HepG2 (cell line): ENCODE results near the gene ALS2. TPM values are rescaled to one million over a fixed set of nuclear protein-coding genes. Genes with fewer than 3 reads are reported as not detected.

ENCODE experiments used
- EP300 ChIP-seq, 3 experiments: sonication (generic) in 1 of 3; formaldehyde crosslinking in 1 of 3; IDR thresholded peaks; 2 replicates each; pipeline versions ENCODE4 v1.5.1 to v1.6.1; 2011 to 2020; ENCODE audit warnings: low read depth in 2 of 3, low read length in 2 of 3, borderline replicate concordance in 1 of 3, improper control_type of control experiment in 1 of 3, mild to moderate bottlenecking in 1 of 3, missing genetic modification reagents in 1 of 3, moderate library complexity in 1 of 3
- HNF4A ChIP-seq: sonication (generic); formaldehyde crosslinking; IDR thresholded peaks from 2 replicates; pipeline ENCODE4 v1.4.0; 2020; ENCODE audit warnings: missing genetic modification reagents
- MIXL1 ChIP-seq: IDR thresholded peaks from 2 replicates; pipeline ENCODE4 v1.6.1; 2016
- MXI1 ChIP-seq: IDR thresholded peaks from 3 replicates; pipeline ENCODE4 v1.6.1; 2012; ENCODE audit warnings: low read depth, low read length, inconsistent platforms, borderline replicate concordance
- RXRA ChIP-seq: sonication (generic); formaldehyde crosslinking; IDR thresholded peaks from 2 replicates; pipeline ENCODE4 v1.5.1; 2020; ENCODE audit warnings: missing genetic modification reagents
- ZNF337 ChIP-seq: sonication (generic); formaldehyde crosslinking; IDR thresholded peaks from 2 replicates; pipeline ENCODE4 v1.5.1; 2020; ENCODE audit warnings: missing genetic modification reagents, low read depth, mild to moderate bottlenecking, borderline replicate concordance
- ZNF569 ChIP-seq: sonication (generic); formaldehyde crosslinking; IDR thresholded peaks from 2 replicates; pipeline ENCODE4 v1.5.0; 2020; ENCODE audit warnings: mild to moderate bottlenecking, missing genetic modification reagents, moderate library complexity, borderline replicate concordance
- ZNF616 ChIP-seq: sonication (generic); formaldehyde crosslinking; IDR thresholded peaks from 2 replicates; pipeline ENCODE4 v1.5.0; 2020; ENCODE audit warnings: low read depth, mild to moderate bottlenecking, missing genetic modification reagents
- ZNF768 ChIP-seq: sonication (generic); formaldehyde crosslinking; IDR thresholded peaks from 2 replicates; pipeline ENCODE4 v1.4.0; 2020; ENCODE audit warnings: missing genetic modification reagents
- ZNF776 ChIP-seq: sonication (generic); formaldehyde crosslinking; IDR thresholded peaks from 2 replicates; pipeline ENCODE4 v1.4.0; 2020; ENCODE audit warnings: mild to moderate bottlenecking, missing genetic modification reagents
- ZNF792 ChIP-seq: IDR thresholded peaks from 2 replicates; pipeline ENCODE4 v1.6.1; 2016
- ZNF816 ChIP-seq: sonication (generic); formaldehyde crosslinking; IDR thresholded peaks from 2 replicates; pipeline ENCODE4 v1.8.0; 2022; ENCODE audit warnings: missing genetic modification reagents, mild to moderate bottlenecking, borderline replicate concordance
- polyA plus RNA-seq, 8 experiments: library from polyadenylated mRNA; depleted of rRNA in 3 of 8; stranded (reverse) in 7 of 8; unstranded in 1 of 8; fragments of >200 nt; fragmentation: Illumina TruSeq in 4 of 8; extraction: Trizol in 4 of 8; gene quantifications; 2 replicates each; pipeline versions ENCODE4 v1.2.1 to v1.2.3, GENCODE V29; 2011 to 2016; ENCODE audit warnings: low read depth in 4 of 8, missing spikeins in 1 of 8, mixed read lengths in 1 of 8; ENCODE audit not compliant: insufficient read depth in 1 of 8
- total RNA-seq, 5 experiments: library from RNA; depleted of rRNA; stranded (reverse); fragments of >200 nt; fragmentation: Illumina TruSeq; extraction: Trizol; gene quantifications; 2 replicates each; pipeline ENCODE4 v1.2.3, GENCODE V29; 2016; ENCODE audit warnings: low read depth in 1 of 5
- TF ChIP-seq, protein P1 (sequence below): sonication (generic); formaldehyde crosslinking; IDR thresholded peaks from 2 replicates; pipeline ENCODE4 v1.4.0; 2020; ENCODE audit warnings: missing genetic modification reagents
- TF ChIP-seq, protein P2 (sequence below): sonication (generic); formaldehyde crosslinking; IDR thresholded peaks from 2 replicates; pipeline ENCODE4 v1.4.0; 2020; ENCODE audit warnings: missing genetic modification reagents
- TF ChIP-seq, protein P3 (sequence below): sonication (generic); formaldehyde crosslinking; IDR thresholded peaks from 2 replicates; pipeline ENCODE4 v1.4.0; 2020; ENCODE audit warnings: missing genetic modification reagents
- TF ChIP-seq, protein P4 (sequence below): sonication (generic); formaldehyde crosslinking; IDR thresholded peaks from 2 replicates; pipeline ENCODE4 v1.8.0; 2022; ENCODE audit warnings: mild to moderate bottlenecking, missing genetic modification reagents
- TF ChIP-seq, protein P5 (sequence below): conservative IDR thresholded peaks from 2 replicates; pipeline ENCODE4 v1.6.1; 2018; ENCODE audit warnings: missing genetic modification reagents

The ALS2 gene
- total and polyA plus RNA-seq, 2 of the 13 experiments (the other 11 are each of a cell fraction or from before 2014, with no cell fraction given) = 12.7 to 19.3 TPM

DNA sequence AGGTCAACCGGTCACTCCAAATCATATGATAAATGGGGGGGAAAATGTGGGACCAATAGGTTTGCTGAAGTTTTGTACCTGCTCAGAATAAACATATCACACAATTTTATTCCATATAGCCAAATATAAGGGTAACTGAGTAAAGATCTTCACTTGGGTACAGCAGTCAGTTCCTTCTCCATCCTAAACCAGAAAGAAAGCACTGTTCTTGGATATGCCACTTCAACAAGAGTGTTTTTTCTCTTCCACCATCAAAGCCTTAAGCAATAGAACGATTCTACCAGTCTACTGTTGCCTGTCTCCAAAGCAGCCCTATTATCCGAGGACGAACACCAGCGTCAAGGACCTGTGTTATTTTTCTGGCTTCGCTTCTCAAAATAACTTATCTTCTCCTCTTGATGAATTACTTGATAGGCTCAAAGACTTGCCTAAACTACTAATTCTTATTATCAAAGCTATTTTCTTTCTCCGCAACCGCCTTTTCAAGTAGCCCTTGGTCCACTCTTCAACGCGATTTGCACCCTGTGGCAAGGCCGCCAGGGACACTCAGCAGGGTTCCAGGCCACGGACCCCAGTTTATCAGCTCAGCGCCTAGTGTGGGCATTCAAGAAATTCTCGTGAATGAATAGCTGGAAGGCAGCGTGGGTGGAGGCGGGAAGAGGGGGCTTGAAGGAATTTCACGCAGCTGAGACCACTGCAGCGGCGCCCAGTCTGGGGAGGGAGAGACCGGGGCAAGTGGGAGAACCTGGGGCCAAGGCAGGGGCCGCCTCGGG is 646 bp downstream of the ALS2 start (continued):
- TF ChIP-seq ZNF768 (CRISPR knock-in tag) = no peak
- no peak for TF ChIP-seq RXRA (CRISPR knock-in tag)
- TF ChIP-seq HNF4A (CRISPR knock-in tag) = no peak
- TF ChIP-seq MIXL1 (CRISPR knock-in tag) = 0 out of 2 replicates have a peak, but pooled peaks have one; percentile 47
- TF ChIP-seq, protein P1, sequence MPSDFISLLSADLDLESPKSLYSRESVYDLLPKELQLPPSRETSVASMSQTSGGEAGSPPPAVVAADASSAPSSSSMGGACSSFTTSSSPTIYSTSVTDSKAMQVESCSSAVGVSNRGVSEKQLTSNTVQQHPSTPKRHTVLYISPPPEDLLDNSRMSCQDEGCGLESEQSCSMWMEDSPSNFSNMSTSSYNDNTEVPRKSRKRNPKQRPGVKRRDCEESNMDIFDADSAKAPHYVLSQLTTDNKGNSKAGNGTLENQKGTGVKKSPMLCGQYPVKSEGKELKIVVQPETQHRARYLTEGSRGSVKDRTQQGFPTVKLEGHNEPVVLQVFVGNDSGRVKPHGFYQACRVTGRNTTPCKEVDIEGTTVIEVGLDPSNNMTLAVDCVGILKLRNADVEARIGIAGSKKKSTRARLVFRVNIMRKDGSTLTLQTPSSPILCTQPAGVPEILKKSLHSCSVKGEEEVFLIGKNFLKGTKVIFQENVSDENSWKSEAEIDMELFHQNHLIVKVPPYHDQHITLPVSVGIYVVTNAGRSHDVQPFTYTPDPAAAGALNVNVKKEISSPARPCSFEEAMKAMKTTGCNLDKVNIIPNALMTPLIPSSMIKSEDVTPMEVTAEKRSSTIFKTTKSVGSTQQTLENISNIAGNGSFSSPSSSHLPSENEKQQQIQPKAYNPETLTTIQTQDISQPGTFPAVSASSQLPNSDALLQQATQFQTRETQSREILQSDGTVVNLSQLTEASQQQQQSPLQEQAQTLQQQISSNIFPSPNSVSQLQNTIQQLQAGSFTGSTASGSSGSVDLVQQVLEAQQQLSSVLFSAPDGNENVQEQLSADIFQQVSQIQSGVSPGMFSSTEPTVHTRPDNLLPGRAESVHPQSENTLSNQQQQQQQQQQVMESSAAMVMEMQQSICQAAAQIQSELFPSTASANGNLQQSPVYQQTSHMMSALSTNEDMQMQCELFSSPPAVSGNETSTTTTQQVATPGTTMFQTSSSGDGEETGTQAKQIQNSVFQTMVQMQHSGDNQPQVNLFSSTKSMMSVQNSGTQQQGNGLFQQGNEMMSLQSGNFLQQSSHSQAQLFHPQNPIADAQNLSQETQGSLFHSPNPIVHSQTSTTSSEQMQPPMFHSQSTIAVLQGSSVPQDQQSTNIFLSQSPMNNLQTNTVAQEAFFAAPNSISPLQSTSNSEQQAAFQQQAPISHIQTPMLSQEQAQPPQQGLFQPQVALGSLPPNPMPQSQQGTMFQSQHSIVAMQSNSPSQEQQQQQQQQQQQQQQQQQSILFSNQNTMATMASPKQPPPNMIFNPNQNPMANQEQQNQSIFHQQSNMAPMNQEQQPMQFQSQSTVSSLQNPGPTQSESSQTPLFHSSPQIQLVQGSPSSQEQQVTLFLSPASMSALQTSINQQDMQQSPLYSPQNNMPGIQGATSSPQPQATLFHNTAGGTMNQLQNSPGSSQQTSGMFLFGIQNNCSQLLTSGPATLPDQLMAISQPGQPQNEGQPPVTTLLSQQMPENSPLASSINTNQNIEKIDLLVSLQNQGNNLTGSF (CRISPR knock-in tag) = no peak
- TF ChIP-seq, protein P2, sequence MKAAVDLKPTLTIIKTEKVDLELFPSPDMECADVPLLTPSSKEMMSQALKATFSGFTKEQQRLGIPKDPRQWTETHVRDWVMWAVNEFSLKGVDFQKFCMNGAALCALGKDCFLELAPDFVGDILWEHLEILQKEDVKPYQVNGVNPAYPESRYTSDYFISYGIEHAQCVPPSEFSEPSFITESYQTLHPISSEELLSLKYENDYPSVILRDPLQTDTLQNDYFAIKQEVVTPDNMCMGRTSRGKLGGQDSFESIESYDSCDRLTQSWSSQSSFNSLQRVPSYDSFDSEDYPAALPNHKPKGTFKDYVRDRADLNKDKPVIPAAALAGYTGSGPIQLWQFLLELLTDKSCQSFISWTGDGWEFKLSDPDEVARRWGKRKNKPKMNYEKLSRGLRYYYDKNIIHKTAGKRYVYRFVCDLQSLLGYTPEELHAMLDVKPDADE = 0 out of 2 replicates have a peak, but pooled peaks have one; percentile 46
- TF ChIP-seq MXI1 = no peak
- TF ChIP-seq ZNF792 = no peak
- peak; percentile 61; the same call in 1 of the 2 replicates for TF ChIP-seq ZNF816 (CRISPR knock-in tag)
- TF ChIP-seq ZNF776 = no peak
- TF ChIP-seq ZNF337 (CRISPR knock-in tag) = no peak
- TF ChIP-seq, protein P3, sequence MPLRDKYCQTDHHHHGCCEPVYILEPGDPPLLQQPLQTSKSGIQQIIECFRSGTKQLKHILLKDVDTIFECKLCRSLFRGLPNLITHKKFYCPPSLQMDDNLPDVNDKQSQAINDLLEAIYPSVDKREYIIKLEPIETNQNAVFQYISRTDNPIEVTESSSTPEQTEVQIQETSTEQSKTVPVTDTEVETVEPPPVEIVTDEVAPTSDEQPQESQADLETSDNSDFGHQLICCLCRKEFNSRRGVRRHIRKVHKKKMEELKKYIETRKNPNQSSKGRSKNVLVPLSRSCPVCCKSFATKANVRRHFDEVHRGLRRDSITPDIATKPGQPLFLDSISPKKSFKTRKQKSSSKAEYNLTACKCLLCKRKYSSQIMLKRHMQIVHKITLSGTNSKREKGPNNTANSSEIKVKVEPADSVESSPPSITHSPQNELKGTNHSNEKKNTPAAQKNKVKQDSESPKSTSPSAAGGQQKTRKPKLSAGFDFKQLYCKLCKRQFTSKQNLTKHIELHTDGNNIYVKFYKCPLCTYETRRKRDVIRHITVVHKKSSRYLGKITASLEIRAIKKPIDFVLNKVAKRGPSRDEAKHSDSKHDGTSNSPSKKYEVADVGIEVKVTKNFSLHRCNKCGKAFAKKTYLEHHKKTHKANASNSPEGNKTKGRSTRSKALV (CRISPR knock-in tag) = peak; percentile 44
- TF ChIP-seq, protein P4, sequence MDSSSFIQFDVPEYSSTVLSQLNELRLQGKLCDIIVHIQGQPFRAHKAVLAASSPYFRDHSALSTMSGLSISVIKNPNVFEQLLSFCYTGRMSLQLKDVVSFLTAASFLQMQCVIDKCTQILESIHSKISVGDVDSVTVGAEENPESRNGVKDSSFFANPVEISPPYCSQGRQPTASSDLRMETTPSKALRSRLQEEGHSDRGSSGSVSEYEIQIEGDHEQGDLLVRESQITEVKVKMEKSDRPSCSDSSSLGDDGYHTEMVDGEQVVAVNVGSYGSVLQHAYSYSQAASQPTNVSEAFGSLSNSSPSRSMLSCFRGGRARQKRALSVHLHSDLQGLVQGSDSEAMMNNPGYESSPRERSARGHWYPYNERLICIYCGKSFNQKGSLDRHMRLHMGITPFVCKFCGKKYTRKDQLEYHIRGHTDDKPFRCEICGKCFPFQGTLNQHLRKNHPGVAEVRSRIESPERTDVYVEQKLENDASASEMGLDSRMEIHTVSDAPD (CRISPR knock-in tag) = no peak
- TF ChIP-seq EP300 (IDR thresholded peaks at IDR 0.05; ENCODE audit: low read depth in 2 of 2, low read length in 2 of 2) = no peak
- TF ChIP-seq EP300 (CRISPR knock-in tag; IDR thresholded peaks at IDR 0.05; ENCODE audit: borderline replicate concordance) = no peak
- 0 out of 2 replicates have a peak, but pooled peaks have one; percentile 57 for TF ChIP-seq ZNF569 (CRISPR knock-in tag)
- TF ChIP-seq, protein P5, sequence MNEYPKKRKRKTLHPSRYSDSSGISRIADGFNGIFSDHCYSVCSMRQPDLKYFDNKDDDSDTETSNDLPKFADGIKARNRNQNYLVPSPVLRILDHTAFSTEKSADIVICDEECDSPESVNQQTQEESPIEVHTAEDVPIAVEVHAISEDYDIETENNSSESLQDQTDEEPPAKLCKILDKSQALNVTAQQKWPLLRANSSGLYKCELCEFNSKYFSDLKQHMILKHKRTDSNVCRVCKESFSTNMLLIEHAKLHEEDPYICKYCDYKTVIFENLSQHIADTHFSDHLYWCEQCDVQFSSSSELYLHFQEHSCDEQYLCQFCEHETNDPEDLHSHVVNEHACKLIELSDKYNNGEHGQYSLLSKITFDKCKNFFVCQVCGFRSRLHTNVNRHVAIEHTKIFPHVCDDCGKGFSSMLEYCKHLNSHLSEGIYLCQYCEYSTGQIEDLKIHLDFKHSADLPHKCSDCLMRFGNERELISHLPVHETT (CRISPR knock-in tag) = no peak
- TF ChIP-seq ZNF616 = no peak
